ENCODE data around the gene GLT1D1.
"Not testable (repeated sequence)": the region's sequence is repeated elsewhere in the genome, so short reads cannot be mapped to it uniquely, and the experiment has no call there.

GLT1D1 gene

GRCh38 chr12:128843538-128843937 is 9.7 kb upstream of the GLT1D1 start:
- no peak overlapping the region for H3K27ac ChIP-seq (ENCODE audit: low read depth, low read length)
- no peaks in the 10 kb centered on the region for H3K9me3 ChIP-seq (ENCODE audit: insufficient read depth, low read length)
- no peaks in the 10 kb centered on the region for H3K36me3 ChIP-seq (ENCODE audit: low read length)
- H3K4me3 ChIP-seq (ENCODE audit: insufficient read depth, low read length, poor library complexity, severe bottlenecking) = no peak overlapping the region
- no peak overlapping the region for H3K9ac ChIP-seq (ENCODE audit: low read length)
- no peaks in the 10 kb centered on the region for H3K9me2 ChIP-seq (replicated peaks; ENCODE audit: insufficient read depth, low read length)
- 0 out of 2 replicates have a peak, but pooled peaks cover 4% of the 10 kb centered on the region for H3F3A ChIP-seq (ENCODE audit: insufficient read depth)
- no peak overlapping the region for H3K4me2 ChIP-seq (ENCODE audit: low read depth, low read length, poor library complexity, severe bottlenecking)
- no peaks in the 10 kb centered on the region for H4K20me1 ChIP-seq (ENCODE audit: low read depth, low read length)
- H3K27me3 ChIP-seq (ENCODE audit: low read length) = no peaks in the 10 kb centered on the region
- no peak overlapping the region for H2AFZ ChIP-seq (ENCODE audit: low read depth, low read length, severe bottlenecking)
- no peaks in the 10 kb centered on the region for H3K79me2 ChIP-seq (ENCODE audit: insufficient read depth, low read length)
- TF ChIP-seq EZH2phosphoT487 (conservative IDR thresholded peaks at IDR 0.05; ENCODE audit: low read length) (no peak), CTCF (IDR thresholded peaks at IDR 0.05; ENCODE audit: insufficient read depth, low read length, poor library complexity, severe bottlenecking) (no peak)

- Histone ChIP-seq H3F3A (ENCODE audit: insufficient read depth) (0 out of 2 replicates have a peak, but pooled peaks cover 4% of the 10 kb centered on the region), H3K9ac (ENCODE audit: low read length) (no peak overlapping the region), H3K79me2 (ENCODE audit: insufficient read depth, low read length) (no peaks in the 10 kb centered on the region), H3K27ac (ENCODE audit: low read depth, low read length) (no peak overlapping the region), H4K20me1 (ENCODE audit: low read depth, low read length) (no peaks in the 10 kb centered on the region), H3K27me3 (ENCODE audit: low read length) (no peaks in the 10 kb centered on the region), H3K4me3 (ENCODE audit: insufficient read depth, low read length, poor library complexity, severe bottlenecking) (no peak overlapping the region), H3K4me2 (ENCODE audit: low read depth, low read length, poor library complexity, severe bottlenecking) (no peak overlapping the region), H3K9me2 (replicated peaks; ENCODE audit: insufficient read depth, low read length) (no peaks in the 10 kb centered on the region), H2AFZ (ENCODE audit: low read depth, low read length, severe bottlenecking) (no peak overlapping the region), H3K36me3 (ENCODE audit: low read length) (no peaks in the 10 kb centered on the region), H3K9me3 (ENCODE audit: insufficient read depth, low read length) (no peaks in the 10 kb centered on the region)
- no peak for TF ChIP-seq EZH2phosphoT487 (conservative IDR thresholded peaks at IDR 0.05; ENCODE audit: low read length)
- no peak for TF ChIP-seq CTCF (IDR thresholded peaks at IDR 0.05; ENCODE audit: insufficient read depth, low read length, poor library complexity, severe bottlenecking)
These were observed 9.1 kb upstream of the GLT1D1 start for GRCh38 chr12:128844031-128844635.

- H3K4me3 ChIP-seq (ENCODE audit: insufficient read depth, low read length, poor library complexity, severe bottlenecking); H3K27ac ChIP-seq (ENCODE audit: low read depth, low read length); H4K20me1 ChIP-seq (ENCODE audit: low read depth, low read length); H2AFZ ChIP-seq (ENCODE audit: low read depth, low read length, severe bottlenecking); H3K79me2 ChIP-seq (ENCODE audit: insufficient read depth, low read length); H3K9me2 ChIP-seq (replicated peaks; ENCODE audit: insufficient read depth, low read length); H3K4me2 ChIP-seq (ENCODE audit: low read depth, low read length, poor library complexity, severe bottlenecking); H3K27me3 ChIP-seq (ENCODE audit: low read length); H3K36me3 ChIP-seq (ENCODE audit: low read length); H3K9me3 ChIP-seq (ENCODE audit: insufficient read depth, low read length); H3K9ac ChIP-seq (ENCODE audit: low read length); H3F3A ChIP-seq (ENCODE audit: insufficient read depth): not testable (repeated sequence)
These were observed 6.6 kb upstream of the GLT1D1 start for GRCh38 chr12:128846671-128847070.

GRCh38 chr12:128848371-128848770 is 4.9 kb upstream of the GLT1D1 start:
- Histone ChIP-seq H2AFZ (ENCODE audit: low read depth, low read length, severe bottlenecking) (no peak overlapping the region), H3K9ac (ENCODE audit: low read length) (no peak overlapping the region), H3K4me3 (ENCODE audit: insufficient read depth, low read length, poor library complexity, severe bottlenecking) (no peak overlapping the region), H3K9me3 (ENCODE audit: insufficient read depth, low read length) (no peaks in the 10 kb centered on the region), H3K27ac (ENCODE audit: low read depth, low read length) (no peak overlapping the region), H3K4me2 (ENCODE audit: low read depth, low read length, poor library complexity, severe bottlenecking) (no peak overlapping the region), H3K36me3 (ENCODE audit: low read length) (no peaks in the 10 kb centered on the region), H3K27me3 (ENCODE audit: low read length) (no peaks in the 10 kb centered on the region), H3K9me2 (replicated peaks; ENCODE audit: insufficient read depth, low read length) (no peaks in the 10 kb centered on the region), H3K79me2 (ENCODE audit: insufficient read depth, low read length) (no peaks in the 10 kb centered on the region), H4K20me1 (ENCODE audit: low read depth, low read length) (no peaks in the 10 kb centered on the region), H3F3A (ENCODE audit: insufficient read depth) (no peaks in the 10 kb centered on the region)
- TF ChIP-seq CTCF (IDR thresholded peaks at IDR 0.05; ENCODE audit: insufficient read depth, low read length, poor library complexity, severe bottlenecking) (no peak), EZH2phosphoT487 (conservative IDR thresholded peaks at IDR 0.05; ENCODE audit: low read length) (no peak)

- not testable (repeated sequence) for H3K27me3 ChIP-seq (ENCODE audit: low read length); H3K9ac ChIP-seq (ENCODE audit: low read length); H3K36me3 ChIP-seq (ENCODE audit: low read length); H3K27ac ChIP-seq (ENCODE audit: low read depth, low read length); H3F3A ChIP-seq (ENCODE audit: insufficient read depth); H3K79me2 ChIP-seq (ENCODE audit: insufficient read depth, low read length); H3K4me2 ChIP-seq (ENCODE audit: low read depth, low read length, poor library complexity, severe bottlenecking); H3K9me2 ChIP-seq (replicated peaks; ENCODE audit: insufficient read depth, low read length); H3K9me3 ChIP-seq (ENCODE audit: insufficient read depth, low read length); H2AFZ ChIP-seq (ENCODE audit: low read depth, low read length, severe bottlenecking); H4K20me1 ChIP-seq (ENCODE audit: low read depth, low read length); H3K4me3 ChIP-seq (ENCODE audit: insufficient read depth, low read length, poor library complexity, severe bottlenecking)
These were observed 3.5 kb upstream of the GLT1D1 start for GRCh38 chr12:128849806-128850205.
